BJ (cell line): Measurements from ENCODE around the gene PSMC4. TPM values are rescaled to one million over a fixed set of nuclear protein-coding genes. Genes with fewer than 3 reads are reported as not detected.

Experiments used
- CTCF ChIA-PET: fragments of 350-600 bp; formaldehyde crosslinking; extraction: SDS; loops from one replicate; lab custom pipeline; 2021; ENCODE audit warnings: antibody characterized with exemption, inconsistent platforms; lab: Yijun Ruan, JAX
- POLR2A ChIA-PET: fragments of 300-600 bp; sonication (Branson Sonifier 250); formaldehyde crosslinking; extraction: SDS; loops from one replicate; lab custom pipeline; 2021; ENCODE audit warnings: antibody characterized with exemption; lab: Charles Lee
- DNase-seq: peaks from one replicate; pipeline ENCODE4 v3.0.0-alpha.2; 2011; ENCODE audit warnings: low read depth
- H3K27me3 ChIP-seq: 2 replicates; pipeline ENCODE4 v1.6.0; 2011; ENCODE audit warnings: low read length; ENCODE audit not compliant: control insufficient read depth, insufficient read depth
- H3K36me3 ChIP-seq: 2 replicates; pipeline ENCODE4 v1.5.1; 2011; ENCODE audit warnings: low read length; ENCODE audit not compliant: control insufficient read depth, insufficient read depth
- H3K4me3 ChIP-seq: 2 replicates; pipeline ENCODE4 v1.5.1; 2011; ENCODE audit warnings: low read depth, mild to moderate bottlenecking, control low read depth, low read length
- CTCF ChIP-seq: IDR thresholded peaks from 2 replicates; pipeline ENCODE4 v1.5.1; 2011; ENCODE audit warnings: low read depth, mild to moderate bottlenecking, control low read depth, inconsistent platforms, low read length, moderate library complexity; ENCODE audit not compliant: insufficient read depth
- polyA plus RNA-seq: library from polyadenylated mRNA; depleted of rRNA; stranded (reverse); fragments of >200 nt; gene quantifications from 2 replicates; pipeline ENCODE4 v1.2.3, GENCODE V29; 2011

PSMC4 gene
- polyA plus RNA-seq, 1 experiment, result 105 TPM

- H3K27me3 ChIP-seq, result no peaks in the 10 kb centered on the region
- no peak overlapping the region for H3K4me3 ChIP-seq
- ChIA-PET CTCF (no interaction called here), POLR2A (no interaction called here)
- no peak for TF ChIP-seq CTCF
- no peak for DNase-seq
- H3K36me3 ChIP-seq, result peaks cover 4% of the 10 kb centered on the region; the same call in 1 of the 2 replicates
Measured at GRCh38 chr19:40005691-40006272, 34.8 kb downstream of the PSMC4 start.

- POLR2A ChIA-PET, result no interaction called here
Measured at GRCh38 chr19:40006273-40006691, 35.3 kb downstream of the PSMC4 start.

GRCh38 chr19:40009674-40010073 lies 38.7 kb downstream of the PSMC4 start:
- H3K27me3 ChIP-seq, result no peaks in the 10 kb centered on the region
- peaks cover 5% of the 10 kb centered on the region; the same call in 1 of the 2 replicates for H3K36me3 ChIP-seq
- no peak for DNase-seq
- CTCF ChIA-PET, result interaction anchor here (1.0 kb wide), 1 partner anchor 13 kb away, joined by 5 read pairs; no protein-coding TSS in a partner anchor
- no peak for TF ChIP-seq CTCF
- H3K4me3 ChIP-seq, result no peak overlapping the region
- POLR2A ChIA-PET, result no interaction called here

More at GRCh38 chr19:40006273-40006691, 35.3 kb downstream of the PSMC4 start:
- CTCF ChIA-PET, result no interaction called here
- DNase-seq, result no peak
- H3K36me3 ChIP-seq, result peaks cover 4% of the 10 kb centered on the region; the same call in 1 of the 2 replicates
- no peaks in the 10 kb centered on the region for H3K27me3 ChIP-seq
- TF ChIP-seq CTCF, result no peak
- no peak overlapping the region for H3K4me3 ChIP-seq

- DNase-seq, result no peak
- TF ChIP-seq CTCF, result no peak
- ChIA-PET POLR2A (no interaction called here), CTCF (no interaction called here)
- H3K4me3 ChIP-seq, result no peak overlapping the region
- no peaks in the 10 kb centered on the region for H3K27me3 ChIP-seq
- 0 out of 2 replicates have a peak, but pooled peaks cover 1% of the 10 kb centered on the region for H3K36me3 ChIP-seq
Measured at GRCh38 chr19:40013991-40014390, 43.0 kb downstream of the PSMC4 start.

GRCh38 chr19:40023969-40024368 lies 53.0 kb downstream of the PSMC4 start:
- Histone ChIP-seq H3K36me3 (no peaks in the 10 kb centered on the region), H3K27me3 (no peaks in the 10 kb centered on the region), H3K4me3 (no peak overlapping the region)
- no peak for TF ChIP-seq CTCF
- DNase-seq, result no peak
- CTCF ChIA-PET, result no interaction called here
- POLR2A ChIA-PET, result no interaction called here
